Transverse colon (tissue), 4 donors: ENCODE data around the gene CATSPER3. TPM values are rescaled to one million over a fixed set of nuclear protein-coding genes. Genes with fewer than 3 reads are reported as not detected.

Experiments used
- DNase-seq: peaks from one replicate; pipeline ENCODE4 v3.0.0-alpha.2; 2019
- H3K27ac ChIP-seq, 4 donors: fragments of 200-600 bp; sonication (generic); 2 replicates each; pipeline ENCODE4 v1.5.1; 2016 to 2018; ENCODE audit warnings: inconsistent platforms in 4 of 4
- H3K27me3 ChIP-seq: fragments of 200-600 bp; sonication (generic); 2 replicates; pipeline ENCODE4 v1.5.1; 2017; ENCODE audit warnings: inconsistent platforms
- H3K36me3 ChIP-seq, 4 donors: fragments of 200-600 bp; sonication (generic); 2 replicates each; pipeline ENCODE4 v1.5.1; 2017 to 2019; ENCODE audit warnings: inconsistent platforms in 4 of 4
- H3K4me1 ChIP-seq, 4 donors: fragments of 200-600 bp; sonication (generic); 2 replicates each; pipeline ENCODE4 v1.5.1; 2017 to 2020; ENCODE audit warnings: inconsistent platforms in 4 of 4
- H3K4me3 ChIP-seq, 4 donors: fragments of 200-600 bp; sonication (generic); 1 replicate in 1 of 4; 2 replicates in 3 of 4; pipeline versions ENCODE4 v1.5.1 to v1.6.1; 2017 to 2019; ENCODE audit warnings: inconsistent platforms in 4 of 4
- H3K9me3 ChIP-seq, 2 donors: fragments of 200-600 bp; sonication (generic); 2 replicates each; pipeline ENCODE4 v1.5.1; 2017 to 2019; ENCODE audit warnings: inconsistent platforms in 2 of 2
- EP300 ChIP-seq: sonication (generic); formaldehyde crosslinking; IDR thresholded peaks from one replicate; pipeline ENCODE4 v1.6.1; 2017; ENCODE audit warnings: antibody characterized with exemption, low read depth
- POLR2A ChIP-seq: fragments of 450-650 bp; IDR thresholded peaks from one replicate; pipeline ENCODE4 v1.6.1; 2016; ENCODE audit warnings: antibody characterized with exemption, mild to moderate bottlenecking, moderate library complexity
- POLR2AphosphoS5 ChIP-seq, 3 donors: sonication (generic); formaldehyde crosslinking; IDR thresholded peaks; one replicate each; pipeline ENCODE4 v1.6.1; 2016; ENCODE audit warnings: antibody characterized with exemption in 3 of 3
- WGBS, 2 donors: methylation state at CpG; one replicate each; pipeline ENCODE4 v1.1.5; 2018; ENCODE audit warnings: low coverage in 1 of 2; 5-methylcytosine and 5-hydroxymethylcytosine counted together
- in situ Hi-C, 4 donors: fragments of 200-750 bp; cut with MboI; loops; one replicate each; pipeline versions ENCODE4 v1.15.0 to v1.15.1; 2017; ENCODE audit warnings: low sequenced_read_pairs in 3 of 4, low pct_ligation_motif_present in 1 of 4, low pct_unique_long_range_greater_than_20kb in 1 of 4
- intact Hi-C: fragments of 100-400 bp; cut with DNase I; formaldehyde crosslinking; loops from one replicate; pipeline ENCODE4 v1.15.1; 2023; ENCODE audit warnings: low total_unique reads
- total RNA-seq, 4 donors: library from RNA; depleted of rRNA; stranded (reverse); fragments of >200 nt; gene quantifications; one replicate each; pipeline ENCODE4 v1.1.0, GENCODE V29; 2016
- TF ChIP-seq, protein P1 (sequence below), 5 experiments: fragments of 200-600 bp in 3 of 5; fragments of 450-650 bp in 2 of 5; sonication (generic) in 3 of 5; IDR thresholded peaks; 1 replicate in 2 of 5; 2 replicates in 3 of 5; pipeline ENCODE4 v1.5.1; 2016 to 2017; ENCODE audit warnings: antibody characterized with exemption in 5 of 5, inconsistent platforms in 3 of 5, mild to moderate bottlenecking in 2 of 5, moderate library complexity in 1 of 5

The CATSPER3 gene
- total RNA-seq, 4 donors from 2014 or later, result 0.32 to 4.1 (median 1.1) TPM; not detected in 1

DNA sequence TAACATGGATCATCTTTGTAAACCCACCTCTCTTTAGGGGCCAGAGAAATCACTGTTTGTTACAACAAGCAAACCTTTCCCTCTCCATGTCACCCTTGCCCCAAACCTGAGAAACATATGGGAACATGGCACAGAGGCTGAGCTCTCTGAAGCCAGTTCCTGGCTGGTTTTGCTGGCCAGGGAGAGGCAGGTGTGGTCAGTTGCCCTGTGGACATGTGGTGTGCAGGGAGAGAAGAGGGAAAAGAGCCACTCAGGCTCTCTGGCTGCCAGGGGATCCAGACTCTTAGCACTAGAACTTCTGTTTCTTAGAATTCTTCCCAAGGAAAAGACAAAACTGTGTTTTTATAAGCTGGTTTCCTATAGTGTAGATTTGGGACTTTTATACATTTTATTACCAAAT is 4.6 kb upstream of the CATSPER3 start:
- Histone ChIP-seq H3K27me3 (no peaks in the 10 kb centered on the region), H3K4me1 (peaks cover 0 to 11% (median 0%) of the 10 kb centered on the region in 4 donors), H3K36me3 (peaks cover 0 to 9% (median 3%) of the 10 kb centered on the region in 4 donors), H3K9me3 (no peaks in the 10 kb centered on the region), H3K4me3 (no peak overlapping the region), H3K27ac (no peak overlapping the region)
- DNase-seq, result no peak
- in situ Hi-C loops, result no loop called here
- intact Hi-C loops, result no loop called here
- TF ChIP-seq, protein P1, sequence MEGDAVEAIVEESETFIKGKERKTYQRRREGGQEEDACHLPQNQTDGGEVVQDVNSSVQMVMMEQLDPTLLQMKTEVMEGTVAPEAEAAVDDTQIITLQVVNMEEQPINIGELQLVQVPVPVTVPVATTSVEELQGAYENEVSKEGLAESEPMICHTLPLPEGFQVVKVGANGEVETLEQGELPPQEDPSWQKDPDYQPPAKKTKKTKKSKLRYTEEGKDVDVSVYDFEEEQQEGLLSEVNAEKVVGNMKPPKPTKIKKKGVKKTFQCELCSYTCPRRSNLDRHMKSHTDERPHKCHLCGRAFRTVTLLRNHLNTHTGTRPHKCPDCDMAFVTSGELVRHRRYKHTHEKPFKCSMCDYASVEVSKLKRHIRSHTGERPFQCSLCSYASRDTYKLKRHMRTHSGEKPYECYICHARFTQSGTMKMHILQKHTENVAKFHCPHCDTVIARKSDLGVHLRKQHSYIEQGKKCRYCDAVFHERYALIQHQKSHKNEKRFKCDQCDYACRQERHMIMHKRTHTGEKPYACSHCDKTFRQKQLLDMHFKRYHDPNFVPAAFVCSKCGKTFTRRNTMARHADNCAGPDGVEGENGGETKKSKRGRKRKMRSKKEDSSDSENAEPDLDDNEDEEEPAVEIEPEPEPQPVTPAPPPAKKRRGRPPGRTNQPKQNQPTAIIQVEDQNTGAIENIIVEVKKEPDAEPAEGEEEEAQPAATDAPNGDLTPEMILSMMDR (IDR thresholded peaks at IDR 0.05), result no peak
- TF ChIP-seq EP300, result no peak
- no peak for TF ChIP-seq POLR2A
- TF ChIP-seq POLR2AphosphoS5 (IDR thresholded peaks at IDR 0.05), result no peak

DNA sequence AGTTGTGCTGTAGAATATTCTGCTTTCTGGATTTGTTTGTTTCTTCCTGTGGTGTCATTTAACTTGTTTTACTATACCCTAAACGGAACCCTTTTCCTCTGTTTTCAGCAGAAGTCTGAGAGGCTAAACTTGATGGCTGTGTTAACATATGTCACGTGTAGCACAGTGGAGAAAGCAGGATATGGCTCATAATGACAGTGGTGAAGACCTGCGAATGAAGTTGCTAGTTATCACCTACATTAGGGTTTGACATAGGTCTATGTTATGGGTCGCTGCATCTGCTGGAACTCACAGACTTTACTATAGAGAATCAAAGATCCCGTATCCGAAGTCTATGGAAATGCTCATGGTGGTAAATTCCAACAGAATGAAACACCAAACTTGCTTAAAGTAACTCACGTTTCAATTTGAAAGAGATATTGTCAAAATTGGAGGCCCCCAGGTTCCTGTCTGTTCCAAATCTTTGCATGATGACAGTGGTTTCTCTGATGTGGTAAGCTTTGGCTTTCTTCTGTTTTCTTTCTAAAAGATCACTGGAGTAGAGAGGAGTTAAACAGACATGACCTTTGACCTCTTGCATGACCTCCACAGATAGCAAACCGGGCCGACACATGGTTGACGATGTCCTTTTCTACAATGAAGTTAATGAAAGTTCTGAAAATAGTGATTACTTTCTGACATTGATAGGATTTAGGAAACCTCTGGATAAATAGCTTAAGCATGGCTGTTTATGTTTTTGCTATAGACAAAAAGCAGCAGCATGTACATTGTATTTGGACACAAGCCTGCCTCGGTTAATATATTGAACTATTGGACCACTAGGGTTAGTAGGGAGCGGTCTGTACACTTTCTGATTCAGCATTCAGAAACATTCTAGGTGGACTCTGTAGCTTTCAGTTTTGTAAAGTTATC is 3.1 kb upstream of the CATSPER3 start:
- WGBS, 2 donors, result 86 to 89% methylated on average over 9 to 12 of the region's 12 CpGs
- intact Hi-C loops (no loop called here), in situ Hi-C loops (no loop called here)
- TF ChIP-seq, protein P1 (IDR thresholded peaks at IDR 0.05), result no peak
- TF ChIP-seq POLR2A, result no peak
- TF ChIP-seq POLR2AphosphoS5 (IDR thresholded peaks at IDR 0.05), result no peak
- TF ChIP-seq EP300, result no peak
- no peak overlapping the region for H3K27ac ChIP-seq
- no peaks in the 10 kb centered on the region for H3K9me3 ChIP-seq
- peaks cover 0 to 9% (median 3%) of the 10 kb centered on the region in 4 donors for H3K36me3 ChIP-seq
- no peak overlapping the region for H3K4me3 ChIP-seq
- H3K4me1 ChIP-seq, result no peaks in the 10 kb centered on the region
- no peaks in the 10 kb centered on the region for H3K27me3 ChIP-seq
- DNase-seq, result no peak

DNA sequence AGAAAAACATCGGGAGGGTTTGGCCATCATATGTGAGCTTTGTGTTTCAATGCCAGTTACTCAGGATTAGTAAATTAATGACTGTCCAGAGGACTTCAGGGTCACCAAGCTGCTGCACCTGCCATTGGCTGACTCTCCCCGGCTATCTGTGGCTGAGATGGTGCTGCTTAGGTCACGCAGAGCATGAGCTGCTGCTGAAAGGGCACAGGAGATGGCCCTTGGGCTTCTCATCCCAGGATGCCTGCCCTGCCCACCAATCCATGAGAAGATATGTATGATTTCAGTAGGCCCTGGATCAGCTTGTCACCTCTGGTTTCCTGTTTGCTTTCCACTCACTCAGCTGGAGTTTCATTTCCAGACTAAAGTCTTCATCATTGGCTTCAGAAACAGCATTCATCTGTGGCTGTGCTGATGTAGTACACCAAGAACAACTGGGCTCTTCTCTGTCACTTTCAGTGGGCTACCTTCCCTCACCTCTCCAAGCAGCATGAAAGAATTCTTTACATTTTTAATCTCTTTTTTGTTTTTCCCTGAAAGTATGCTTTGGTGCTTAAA is 2.4 kb upstream of the CATSPER3 start:
- TF ChIP-seq EP300, result no peak
- no peak for TF ChIP-seq POLR2A
- TF ChIP-seq, protein P1 (IDR thresholded peaks at IDR 0.05), result no peak
- TF ChIP-seq POLR2AphosphoS5 (IDR thresholded peaks at IDR 0.05), result no peak
- no peaks in the 10 kb centered on the region for H3K9me3 ChIP-seq
- peaks cover 0 to 6% (median 2%) of the 10 kb centered on the region in 4 donors for H3K36me3 ChIP-seq
- no peak for DNase-seq
- H3K27ac ChIP-seq, result no peak overlapping the region
- 100% methylated on average over 1 to 3 of the region's 3 CpGs for WGBS, 2 donors
- intact Hi-C loops, result no loop called here
- in situ Hi-C loops, result no loop called here
- H3K27me3 ChIP-seq, result no peaks in the 10 kb centered on the region
- no peak overlapping the region for H3K4me3 ChIP-seq
- H3K4me1 ChIP-seq, result no peaks in the 10 kb centered on the region

DNA sequence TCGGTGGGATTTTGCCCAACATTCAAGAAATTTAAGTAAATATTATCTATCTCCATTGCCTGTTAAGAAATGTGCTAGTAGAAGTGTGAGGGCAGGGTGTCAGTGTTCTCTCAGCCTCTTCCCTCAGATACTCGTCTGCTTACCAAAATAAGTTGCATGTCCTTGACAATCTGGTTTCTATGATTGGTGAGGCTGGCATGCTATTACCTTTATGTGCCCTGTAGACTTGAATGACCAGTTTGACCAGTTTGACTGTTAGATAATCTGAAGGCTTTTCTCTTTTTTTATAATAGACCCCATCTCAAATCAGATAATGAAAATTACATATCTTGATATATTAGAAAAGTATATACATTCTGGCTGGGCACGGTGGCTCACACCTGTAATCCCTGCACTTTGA is 348 bp downstream of the CATSPER3 start:
- Histone ChIP-seq H3K27me3 (no peaks in the 10 kb centered on the region), H3K9me3 (no peaks in the 10 kb centered on the region), H3K27ac (no peak overlapping the region), H3K4me3 (no peak overlapping the region), H3K4me1 (no peaks in the 10 kb centered on the region), H3K36me3 (peaks cover 0 to 6% (median 0%) of the 10 kb centered on the region in 4 donors)
- 77% methylated on average over 3 of the region's 3 CpGs for whole genome bisulfite sequencing, 2 donors
- TF ChIP-seq, protein P1 (IDR thresholded peaks at IDR 0.05), result no peak
- TF ChIP-seq POLR2A, result no peak
- no peak for TF ChIP-seq EP300
- TF ChIP-seq POLR2AphosphoS5 (IDR thresholded peaks at IDR 0.05), result no peak
- in situ Hi-C loops (no loop called here), intact Hi-C loops (no loop called here)
- no peak for DNase-seq
